Measurements from ENCODE around the gene MAP4K3. TPM values are rescaled to one million over a fixed set of nuclear protein-coding genes. Genes with fewer than 3 reads are reported as not detected.

The MAP4K3 gene
- total and polyA plus RNA-seq, 2 of the 8 experiments (the other 6 are each of a cell fraction or from before 2014, with no cell fraction given) = 11.4 to 63.0 TPM

DNA sequence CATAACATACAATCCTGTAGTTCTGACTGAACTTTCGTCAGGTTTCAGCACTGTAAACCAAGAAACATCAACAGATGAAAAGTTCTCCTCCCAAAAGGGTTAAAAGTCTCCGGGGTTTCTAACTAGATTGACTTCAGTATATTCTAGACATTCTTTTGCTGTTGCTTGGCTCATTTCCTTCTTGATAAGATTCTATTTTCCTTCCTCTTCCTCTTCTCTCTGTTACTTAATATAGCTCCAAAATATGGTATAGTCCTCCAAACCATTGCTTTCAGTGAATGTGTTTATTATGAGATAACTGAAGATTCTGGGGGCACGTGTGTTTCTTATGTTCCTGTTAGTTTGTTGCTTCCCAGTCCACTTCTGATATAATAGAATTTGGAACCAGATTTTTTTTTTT, 46.4 kb upstream of the MAP4K3 start:
- no peak overlapping the region for H2BK12ac ChIP-seq (ENCODE audit: low read depth, low read length)
- no peak overlapping the region for H3K4me3 ChIP-seq (ENCODE audit: extremely low read depth in 1 of 4, insufficient read depth in 2 of 4, low read depth in 3 of 4, low read length in 4 of 4)
- H3K18ac ChIP-seq (ENCODE audit: extremely low read depth, low read length) = no peak overlapping the region
- no peak overlapping the region for H2BK5ac ChIP-seq (ENCODE audit: low read depth, low read length)
- ChIA-PET CTCF (ENCODE audit: partially characterized antibody) (no interaction called here), POLR2A (ENCODE audit: partially characterized antibody) (no interaction called here)
- no peak overlapping the region for H3K14ac ChIP-seq (ENCODE audit: insufficient read length)
- H4K20me1 ChIP-seq (replicated peaks in 1 of 2; ENCODE audit: control insufficient read depth in 1 of 2, insufficient read depth in 2 of 2, low read length in 2 of 2) = no peaks in the 10 kb centered on the region
- no peak overlapping the region for H2AFZ ChIP-seq (ENCODE audit: low read length)
- no peak overlapping the region for H2BK120ac ChIP-seq (replicated peaks; ENCODE audit: low read depth, low read length)
- H3K27ac ChIP-seq (ENCODE audit: low read depth, low read length) = no peak overlapping the region
- no peaks in the 10 kb centered on the region for H3K9me3 ChIP-seq (ENCODE audit: insufficient read depth in 2 of 2, low read depth in 1 of 2, low read length in 1 of 2)
- H3K23ac ChIP-seq (ENCODE audit: insufficient read length) = no peak overlapping the region
- no peaks in the 10 kb centered on the region for H3K79me2 ChIP-seq (ENCODE audit: control insufficient read depth in 1 of 2, insufficient read depth in 2 of 2, low read length in 2 of 2)
- no peak overlapping the region for H4K8ac ChIP-seq (ENCODE audit: extremely low read depth, insufficient read depth, low read length)
- no peak overlapping the region for H4K91ac ChIP-seq (replicated peaks; ENCODE audit: insufficient read length, low read length)
- no peaks in the 10 kb centered on the region for H3K36me3 ChIP-seq (ENCODE audit: control insufficient read depth in 2 of 4, insufficient read depth in 4 of 4, low read length in 3 of 4)
- WGBS, 2 experiments (ENCODE audit: extremely low coverage in 1 of 2, insufficient coverage in 1 of 2, insufficient read length in 1 of 2, insufficient replicate concordance in 2 of 2, low coverage in 1 of 2, low lambda C conversion rate in 2 of 2, missing lambda C conversion rate in 1 of 2) = 72% methylated on average over 3 of the region's 3 CpGs; no CpG with 5 or more reads in 1 of the 2 experiments
- H3K4ac ChIP-seq (replicated peaks; ENCODE audit: insufficient read length, low read depth, low read length) = no peak overlapping the region
- no peaks in the 10 kb centered on the region for H3K23me2 ChIP-seq (ENCODE audit: low read depth, low read length)
- H3K27me3 ChIP-seq (replicated peaks in 1 of 4; ENCODE audit: control insufficient read depth in 3 of 4, extremely low read depth in 1 of 4, insufficient read depth in 3 of 4, low read length in 3 of 4) = no peaks in the 10 kb centered on the region
- no peak for DNase-seq (ENCODE audit: low read depth in 1 of 2, low spot score in 2 of 2)
- H3K9ac ChIP-seq (replicated peaks in 1 of 4; ENCODE audit: extremely low read depth in 1 of 4, low read depth in 3 of 4, low read length in 3 of 4) = no peak overlapping the region
- no peak overlapping the region for H4K5ac ChIP-seq (ENCODE audit: insufficient read length, low read depth, low read length)
- no peak for TF ChIP-seq CBX8 (IDR thresholded peaks at IDR 0.05; ENCODE audit: borderline replicate concordance, low read depth, low read length)
- no peak for TF ChIP-seq FOSL1 (IDR thresholded peaks at IDR 0.05; ENCODE audit: insufficient read depth, low read depth, low read length)
- TF ChIP-seq KDM4A (IDR thresholded peaks at IDR 0.05; ENCODE audit: low read depth, low read length, severe bottlenecking) = no peak
- TF ChIP-seq RNF2 (IDR thresholded peaks at IDR 0.05; ENCODE audit: borderline replicate concordance, low read depth, low read length, missing control alignments, poor library complexity, severe bottlenecking) = no peak
- no peak overlapping the region for H2AK5ac ChIP-seq (ENCODE audit: low read depth, low read length)
- FAIRE-seq = no peak
- H3K79me1 ChIP-seq (ENCODE audit: low read depth, low read length) = no peaks in the 10 kb centered on the region
- H2BK15ac ChIP-seq (ENCODE audit: low read length) = no peak overlapping the region
- H3K4me2 ChIP-seq (ENCODE audit: insufficient read depth in 1 of 2, low read depth in 2 of 2, low read length in 2 of 2) = no peak overlapping the region
- H2BK20ac ChIP-seq (ENCODE audit: low read length) = no peak overlapping the region
- H3K4me1 ChIP-seq (replicated peaks in 1 of 4; ENCODE audit: control insufficient read depth in 3 of 4, insufficient read depth in 4 of 4, low read length in 3 of 4) = peaks cover 0 to 17% (median 8%) of the 10 kb centered on the region in 4 experiments; a peak in 4 of 7 replicates
- H3K56ac ChIP-seq (replicated peaks; ENCODE audit: insufficient read length, low read depth, low read length) = no peak overlapping the region
